Measurements from ENCODE around the gene PAFAH2. TPM values are rescaled to one million over a fixed set of nuclear protein-coding genes. Genes with fewer than 3 reads are reported as not detected.

The PAFAH2 gene
- polyA plus RNA-seq, 1 of the 3 experiments (the other 2 are of a cell fraction) = 10.8 TPM

DNA sequence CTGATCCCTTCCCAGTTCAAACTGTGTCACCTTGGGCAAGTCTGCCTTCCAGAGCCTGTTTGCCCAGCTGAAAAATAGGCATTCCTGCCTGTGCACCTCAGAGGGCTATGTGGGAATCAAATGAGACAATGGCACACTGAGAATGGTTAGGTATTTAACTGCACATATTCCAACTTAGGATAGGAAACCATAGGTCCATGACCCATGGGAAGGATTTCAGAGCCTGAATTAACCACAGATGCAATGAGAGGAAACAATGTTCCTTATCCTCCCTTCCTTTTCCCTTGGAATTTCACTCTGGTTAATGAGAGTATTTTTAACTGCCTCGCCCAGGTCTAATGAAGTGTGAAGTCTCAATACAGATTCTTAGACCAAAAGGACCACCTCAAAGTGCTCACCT is 12.7 kb downstream of the PAFAH2 start:
- H3K9me3 ChIP-seq = no peaks in the 10 kb centered on the region
- no peaks in the 10 kb centered on the region for H3F3A ChIP-seq (replicated peaks; ENCODE audit: insufficient read depth)
- H3K27ac ChIP-seq (ENCODE audit: low read depth in 2 of 2, low read length in 1 of 2) = no peak overlapping the region
- H3K79me2 ChIP-seq (ENCODE audit: insufficient read depth) = no peaks in the 10 kb centered on the region
- H3K9ac ChIP-seq = no peak overlapping the region
- no peak for DNase-seq
- H2AFZ ChIP-seq (ENCODE audit: low read depth) = no peak overlapping the region
- no peak overlapping the region for H3K4me2 ChIP-seq
- POLR2A ChIA-PET = no interaction called here
- no peaks in the 10 kb centered on the region for H3K9me2 ChIP-seq
- H4K20me1 ChIP-seq (ENCODE audit: insufficient read depth) = no peaks in the 10 kb centered on the region
- H3K4me3 ChIP-seq (ENCODE audit: low read depth in 2 of 2, low read length in 1 of 2) = no peak overlapping the region
- H3K36me3 ChIP-seq (replicated peaks in 1 of 2; ENCODE audit: control insufficient read depth in 1 of 2, insufficient read depth in 2 of 2, low read length in 1 of 2) = peaks cover 21 to 50% of the 10 kb centered on the region in 2 experiments
- CTCF ChIA-PET = no interaction called here
- TF ChIP-seq RFX5 (IDR thresholded peaks at IDR 0.05; ENCODE audit: low read length) (no peak), MXI1 (IDR thresholded peaks at IDR 0.05; ENCODE audit: low read depth, low read length) (no peak), RCOR1 (IDR thresholded peaks at IDR 0.05; ENCODE audit: low read length) (no peak), CHD2 (IDR thresholded peaks at IDR 0.05; ENCODE audit: low read length, partially characterized antibody) (no peak), FOXJ3 (CRISPR knock-in tag; IDR thresholded peaks at IDR 0.05) (no peak), TEAD4 (IDR thresholded peaks at IDR 0.05; ENCODE audit: borderline replicate concordance, insufficient read depth) (no peak), POLR2AphosphoS5 (IDR thresholded peaks at IDR 0.05; ENCODE audit: low read depth, low read length) (no peak), YY1 (IDR thresholded peaks at IDR 0.05; ENCODE audit: low read depth) (no peak), JUND (IDR thresholded peaks at IDR 0.05) (no peak), FOXM1 (IDR thresholded peaks at IDR 0.05; ENCODE audit: low read depth) (no peak)
- no peaks in the 10 kb centered on the region for H3K27me3 ChIP-seq (ENCODE audit: insufficient read depth)
- WGBS (ENCODE audit: low lambda C conversion rate) = 94% methylated on average over 1 of the region's 1 CpG
- no peaks in the 10 kb centered on the region for H3K4me1 ChIP-seq (ENCODE audit: control insufficient read depth in 1 of 2, insufficient read depth in 2 of 2, low read depth in 1 of 2, low read length in 1 of 2)

DNA sequence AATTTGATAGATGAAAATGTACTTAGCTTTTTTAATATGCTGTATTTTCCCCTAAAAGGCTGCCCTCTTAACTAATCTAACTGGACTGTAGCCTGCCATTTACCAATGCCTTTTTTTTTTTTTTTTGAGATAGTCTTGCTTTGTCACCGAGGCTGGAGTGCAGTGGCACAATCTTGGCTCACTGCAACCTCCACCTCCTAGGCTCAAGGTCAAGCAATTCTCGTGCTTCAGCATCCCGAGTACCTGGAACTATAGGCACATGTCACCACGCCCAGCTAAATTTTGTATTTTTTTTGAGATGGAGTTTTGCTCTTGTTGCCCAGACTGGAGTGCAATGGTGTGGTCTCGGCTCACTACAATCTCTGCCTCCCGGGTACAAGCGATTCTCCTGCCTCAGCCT is 18.7 kb downstream of the PAFAH2 start:
- no peaks in the 10 kb centered on the region for H3K79me2 ChIP-seq (ENCODE audit: insufficient read depth)
- H3K27me3 ChIP-seq (ENCODE audit: insufficient read depth) = no peaks in the 10 kb centered on the region
- no peak for DNase-seq
- no peaks in the 10 kb centered on the region for H3K9me2 ChIP-seq
- no peak overlapping the region for H3K27ac ChIP-seq (ENCODE audit: low read depth in 2 of 2, low read length in 1 of 2)
- H3K4me1 ChIP-seq (ENCODE audit: control insufficient read depth in 1 of 2, insufficient read depth in 2 of 2, low read depth in 1 of 2, low read length in 1 of 2) = no peaks in the 10 kb centered on the region
- no peak overlapping the region for H3K9ac ChIP-seq
- H4K20me1 ChIP-seq (ENCODE audit: insufficient read depth) = no peaks in the 10 kb centered on the region
- TF ChIP-seq, protein P1, sequence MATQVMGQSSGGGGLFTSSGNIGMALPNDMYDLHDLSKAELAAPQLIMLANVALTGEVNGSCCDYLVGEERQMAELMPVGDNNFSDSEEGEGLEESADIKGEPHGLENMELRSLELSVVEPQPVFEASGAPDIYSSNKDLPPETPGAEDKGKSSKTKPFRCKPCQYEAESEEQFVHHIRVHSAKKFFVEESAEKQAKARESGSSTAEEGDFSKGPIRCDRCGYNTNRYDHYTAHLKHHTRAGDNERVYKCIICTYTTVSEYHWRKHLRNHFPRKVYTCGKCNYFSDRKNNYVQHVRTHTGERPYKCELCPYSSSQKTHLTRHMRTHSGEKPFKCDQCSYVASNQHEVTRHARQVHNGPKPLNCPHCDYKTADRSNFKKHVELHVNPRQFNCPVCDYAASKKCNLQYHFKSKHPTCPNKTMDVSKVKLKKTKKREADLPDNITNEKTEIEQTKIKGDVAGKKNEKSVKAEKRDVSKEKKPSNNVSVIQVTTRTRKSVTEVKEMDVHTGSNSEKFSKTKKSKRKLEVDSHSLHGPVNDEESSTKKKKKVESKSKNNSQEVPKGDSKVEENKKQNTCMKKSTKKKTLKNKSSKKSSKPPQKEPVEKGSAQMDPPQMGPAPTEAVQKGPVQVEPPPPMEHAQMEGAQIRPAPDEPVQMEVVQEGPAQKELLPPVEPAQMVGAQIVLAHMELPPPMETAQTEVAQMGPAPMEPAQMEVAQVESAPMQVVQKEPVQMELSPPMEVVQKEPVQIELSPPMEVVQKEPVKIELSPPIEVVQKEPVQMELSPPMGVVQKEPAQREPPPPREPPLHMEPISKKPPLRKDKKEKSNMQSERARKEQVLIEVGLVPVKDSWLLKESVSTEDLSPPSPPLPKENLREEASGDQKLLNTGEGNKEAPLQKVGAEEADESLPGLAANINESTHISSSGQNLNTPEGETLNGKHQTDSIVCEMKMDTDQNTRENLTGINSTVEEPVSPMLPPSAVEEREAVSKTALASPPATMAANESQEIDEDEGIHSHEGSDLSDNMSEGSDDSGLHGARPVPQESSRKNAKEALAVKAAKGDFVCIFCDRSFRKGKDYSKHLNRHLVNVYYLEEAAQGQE (IDR thresholded peaks at IDR 0.05; ENCODE audit: low read depth, low read length) = no peak
- no peak for TF ChIP-seq SIN3A (IDR thresholded peaks at IDR 0.05; ENCODE audit: borderline replicate concordance, low read depth, low read length)
- TF ChIP-seq MXI1 (IDR thresholded peaks at IDR 0.05; ENCODE audit: low read depth, low read length) = no peak
- TF ChIP-seq FOXM1 (IDR thresholded peaks at IDR 0.05; ENCODE audit: low read depth) = no peak
- TF ChIP-seq, protein P2, sequence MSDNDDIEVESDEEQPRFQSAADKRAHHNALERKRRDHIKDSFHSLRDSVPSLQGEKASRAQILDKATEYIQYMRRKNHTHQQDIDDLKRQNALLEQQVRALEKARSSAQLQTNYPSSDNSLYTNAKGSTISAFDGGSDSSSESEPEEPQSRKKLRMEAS (IDR thresholded peaks at IDR 0.05; ENCODE audit: low read depth) = no peak
- no peak for TF ChIP-seq NFIC (IDR thresholded peaks at IDR 0.05; ENCODE audit: borderline replicate concordance)
- TF ChIP-seq, protein P3, sequence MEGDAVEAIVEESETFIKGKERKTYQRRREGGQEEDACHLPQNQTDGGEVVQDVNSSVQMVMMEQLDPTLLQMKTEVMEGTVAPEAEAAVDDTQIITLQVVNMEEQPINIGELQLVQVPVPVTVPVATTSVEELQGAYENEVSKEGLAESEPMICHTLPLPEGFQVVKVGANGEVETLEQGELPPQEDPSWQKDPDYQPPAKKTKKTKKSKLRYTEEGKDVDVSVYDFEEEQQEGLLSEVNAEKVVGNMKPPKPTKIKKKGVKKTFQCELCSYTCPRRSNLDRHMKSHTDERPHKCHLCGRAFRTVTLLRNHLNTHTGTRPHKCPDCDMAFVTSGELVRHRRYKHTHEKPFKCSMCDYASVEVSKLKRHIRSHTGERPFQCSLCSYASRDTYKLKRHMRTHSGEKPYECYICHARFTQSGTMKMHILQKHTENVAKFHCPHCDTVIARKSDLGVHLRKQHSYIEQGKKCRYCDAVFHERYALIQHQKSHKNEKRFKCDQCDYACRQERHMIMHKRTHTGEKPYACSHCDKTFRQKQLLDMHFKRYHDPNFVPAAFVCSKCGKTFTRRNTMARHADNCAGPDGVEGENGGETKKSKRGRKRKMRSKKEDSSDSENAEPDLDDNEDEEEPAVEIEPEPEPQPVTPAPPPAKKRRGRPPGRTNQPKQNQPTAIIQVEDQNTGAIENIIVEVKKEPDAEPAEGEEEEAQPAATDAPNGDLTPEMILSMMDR (IDR thresholded peaks at IDR 0.05) = no peak
- no peak for TF ChIP-seq NRF1 (IDR thresholded peaks at IDR 0.05; ENCODE audit: low read depth, low read length)
- TF ChIP-seq, protein P4, sequence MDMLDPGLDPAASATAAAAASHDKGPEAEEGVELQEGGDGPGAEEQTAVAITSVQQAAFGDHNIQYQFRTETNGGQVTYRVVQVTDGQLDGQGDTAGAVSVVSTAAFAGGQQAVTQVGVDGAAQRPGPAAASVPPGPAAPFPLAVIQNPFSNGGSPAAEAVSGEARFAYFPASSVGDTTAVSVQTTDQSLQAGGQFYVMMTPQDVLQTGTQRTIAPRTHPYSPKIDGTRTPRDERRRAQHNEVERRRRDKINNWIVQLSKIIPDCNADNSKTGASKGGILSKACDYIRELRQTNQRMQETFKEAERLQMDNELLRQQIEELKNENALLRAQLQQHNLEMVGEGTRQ (IDR thresholded peaks at IDR 0.05; ENCODE audit: borderline replicate concordance, low read depth, low read length) = no peak
- no peak for TF ChIP-seq TCF12 (IDR thresholded peaks at IDR 0.05)
- no peak for TF ChIP-seq EP300 (IDR thresholded peaks at IDR 0.05; ENCODE audit: borderline replicate concordance in 1 of 2, low read depth in 1 of 2, low read length in 1 of 2)
- TF ChIP-seq YY1 (IDR thresholded peaks at IDR 0.05; ENCODE audit: low read depth) = no peak
- TF ChIP-seq TEAD4 (IDR thresholded peaks at IDR 0.05; ENCODE audit: borderline replicate concordance, insufficient read depth) = no peak
- no peak overlapping the region for H3K4me2 ChIP-seq
- H3K4me3 ChIP-seq (ENCODE audit: low read depth in 2 of 2, low read length in 1 of 2) = no peak overlapping the region
- CTCF ChIA-PET = no interaction called here
- POLR2A ChIA-PET = no interaction called here
- no peaks in the 10 kb centered on the region for H3K9me3 ChIP-seq
- H2AFZ ChIP-seq (ENCODE audit: low read depth) = no peak overlapping the region
- 77% methylated on average over 7 of the region's 7 CpGs for WGBS (ENCODE audit: low lambda C conversion rate)
- H3F3A ChIP-seq (replicated peaks; ENCODE audit: insufficient read depth) = no peaks in the 10 kb centered on the region
- peaks cover 24 to 40% of the 10 kb centered on the region in 2 experiments for H3K36me3 ChIP-seq (replicated peaks in 1 of 2; ENCODE audit: control insufficient read depth in 1 of 2, insufficient read depth in 2 of 2, low read length in 1 of 2)

Data from SK-N-SH (cell line).